Stimulated activated CD4-positive, alpha-beta T cell treated with anti-CD3 and anti-CD28 coated beads, Interleukin-1b, Interleukin-23, amount 100 ng/mL, for 48 hours (primary cell): ENCODE data around the gene PDK2.

Source experiments
- DNase-seq: peaks from one replicate; pipeline ENCODE4 v3.0.0-alpha.2; 2020

The PDK2 gene

GRCh38 chr17:50080096-50080480 is 15.1 kb upstream of the PDK2 start:
- no peak for DNase-seq

- DNase-seq = no peak
Observed at GRCh38 chr17:50080827-50081226, 14.3 kb upstream of the PDK2 start.

GRCh38 chr17:50081757-50082156 is 13.4 kb upstream of the PDK2 start:
- no peak for DNase-seq

- DNase-seq = peak; percentile 78
Observed at GRCh38 chr17:50087246-50087911, 7.8 kb upstream of the PDK2 start.

- DNase-seq = no peak
Observed at GRCh38 chr17:50087912-50088405, 7.2 kb upstream of the PDK2 start.

GRCh38 chr17:50088952-50089825 is 6.0 kb upstream of the PDK2 start:
- DNase-seq = no peak

- DNase-seq = no peak
Observed at GRCh38 chr17:50090071-50090470, 5.1 kb upstream of the PDK2 start.

GRCh38 chr17:50090971-50091917 is 3.9 kb upstream of the PDK2 start:
- DNase-seq = no peak

- DNase-seq = no peak
Observed at GRCh38 chr17:50091918-50092285, 3.2 kb upstream of the PDK2 start.

- no peak for DNase-seq
Observed at GRCh38 chr17:50093246-50093645, 1.9 kb upstream of the PDK2 start.

GRCh38 chr17:50093807-50094206 is 1.3 kb upstream of the PDK2 start:
- no peak for DNase-seq

GRCh38 chr17:50094243-50094752 is 853 bp upstream of the PDK2 start:
- peak; percentile 87 for DNase-seq

GRCh38 chr17:50095626-50096037 is 481 bp downstream of the PDK2 start:
- no peak for DNase-seq

- no peak for DNase-seq
Observed at GRCh38 chr17:50096092-50096491, 941 bp downstream of the PDK2 start.

- no peak for DNase-seq
Observed at GRCh38 chr17:50096758-50097157, 1.6 kb downstream of the PDK2 start.

- DNase-seq = no peak
Observed at GRCh38 chr17:50097455-50097854, 2.3 kb downstream of the PDK2 start.

- no peak for DNase-seq
Observed at GRCh38 chr17:50097926-50098325, 2.8 kb downstream of the PDK2 start.

- DNase-seq = no peak
Observed at GRCh38 chr17:50098583-50098982, 3.4 kb downstream of the PDK2 start.

GRCh38 chr17:50099003-50099402 is 3.9 kb downstream of the PDK2 start:
- DNase-seq = no peak

GRCh38 chr17:50100480-50100883 is 5.3 kb downstream of the PDK2 start:
- no peak for DNase-seq

GRCh38 chr17:50100921-50101345 is 5.8 kb downstream of the PDK2 start:
- no peak for DNase-seq

- DNase-seq = no peak
Observed at GRCh38 chr17:50101346-50102163, 6.4 kb downstream of the PDK2 start.
